ENCODE measurements around the gene C1orf174. TPM values are rescaled to one million over a fixed set of nuclear protein-coding genes. Genes with fewer than 3 reads are reported as not detected.

C1orf174 gene
- total RNA-seq, 4 donors from 2014 or later = 20.1 to 37.1 (median 31.4) TPM

GRCh38 chr1:3909615-3910014 lies 9.5 kb upstream of the C1orf174 start:
- Histone ChIP-seq H3K9me3 (no peaks in the 10 kb centered on the region), H3K27me3 (no peaks in the 10 kb centered on the region), H3K4me1 (no peaks in the 10 kb centered on the region), H3K4me3 (no peak overlapping the region), H3K36me3 (no peaks in the 10 kb centered on the region), H3K27ac (no peak overlapping the region)
- TF ChIP-seq CTCF (IDR thresholded peaks at IDR 0.05) (no peak), POLR2A (IDR thresholded peaks at IDR 0.05) (no peak)
- peak in 2 of 3 donors; percentile 44 to 45 for DNase-seq

- H3K27ac ChIP-seq = no peak overlapping the region
- no peak overlapping the region for H3K4me3 ChIP-seq
- TF ChIP-seq CTCF (IDR thresholded peaks at IDR 0.05) (no peak), POLR2A (IDR thresholded peaks at IDR 0.05) (no peak)
- peak in 1 of 3 donors; percentile 31 for DNase-seq
- no peaks in the 10 kb centered on the region for H3K27me3 ChIP-seq
- H3K9me3 ChIP-seq = no peaks in the 10 kb centered on the region
- H3K4me1 ChIP-seq = peaks cover 0 to 2% (median 0%) of the 10 kb centered on the region in 4 donors
- H3K36me3 ChIP-seq = no peaks in the 10 kb centered on the region
Observed at GRCh38 chr1:3908886-3909517, 8.9 kb upstream of the C1orf174 start.

- Histone ChIP-seq H3K4me3 (no peak overlapping the region), H3K9me3 (no peaks in the 10 kb centered on the region), H3K27me3 (no peaks in the 10 kb centered on the region), H3K27ac (no peak overlapping the region), H3K4me1 (peaks cover 0 to 15% (median 0%) of the 10 kb centered on the region in 4 donors), H3K36me3 (no peaks in the 10 kb centered on the region)
- TF ChIP-seq CTCF (IDR thresholded peaks at IDR 0.05) (no peak), POLR2A (IDR thresholded peaks at IDR 0.05) (no peak)
- DNase-seq = peak in 1 of 3 donors; percentile 44
Observed at GRCh38 chr1:3907621-3908165, 7.6 kb upstream of the C1orf174 start.

- DNase-seq = peak in 1 of 3 donors; percentile 40
- H3K27me3 ChIP-seq = no peaks in the 10 kb centered on the region
- H3K9me3 ChIP-seq = no peaks in the 10 kb centered on the region
- peaks cover 0 to 21% (median 0%) of the 10 kb centered on the region in 4 donors for H3K4me1 ChIP-seq
- no peaks in the 10 kb centered on the region for H3K36me3 ChIP-seq
- TF ChIP-seq POLR2A (IDR thresholded peaks at IDR 0.05) = no peak
- H3K27ac ChIP-seq = no peak overlapping the region
- H3K4me3 ChIP-seq = no peak overlapping the region
Observed at GRCh38 chr1:3907031-3907534, 7.0 kb upstream of the C1orf174 start.

GRCh38 chr1:3906672-3907020 lies 6.6 kb upstream of the C1orf174 start:
- Histone ChIP-seq H3K36me3 (no peaks in the 10 kb centered on the region), H3K4me1 (peaks cover 0 to 24% (median 0%) of the 10 kb centered on the region in 4 donors), H3K9me3 (no peaks in the 10 kb centered on the region), H3K27ac (no peak overlapping the region), H3K27me3 (no peaks in the 10 kb centered on the region), H3K4me3 (no peak overlapping the region)
- TF ChIP-seq POLR2A (IDR thresholded peaks at IDR 0.05) = no peak
- no peak for TF ChIP-seq CTCF (IDR thresholded peaks at IDR 0.05)
- no peak for DNase-seq

GRCh38 chr1:3905953-3906671 lies 6.0 kb upstream of the C1orf174 start:
- Histone ChIP-seq H3K9me3 (no peaks in the 10 kb centered on the region), H3K27ac (no peak overlapping the region), H3K4me3 (no peak overlapping the region), H3K36me3 (no peaks in the 10 kb centered on the region), H3K27me3 (no peaks in the 10 kb centered on the region), H3K4me1 (peaks cover 0 to 26% (median 0%) of the 10 kb centered on the region in 4 donors)
- peak in 1 of 3 donors; percentile 48 for DNase-seq
- TF ChIP-seq CTCF (IDR thresholded peaks at IDR 0.05) (no peak), POLR2A (IDR thresholded peaks at IDR 0.05) (no peak)
